HG03565 (cell line): ENCODE results near the gene FRAS1.
"Not testable (repeated sequence)": the region's sequence is repeated elsewhere in the genome, so short reads cannot be mapped to it uniquely, and the experiment has no call there.

Experiments used
- ATAC-seq: cut with Tn5 transposase; IDR thresholded peaks from one replicate; pipeline ENCODE4 v1.9.1; 2021; ENCODE audit warnings: mild to moderate bottlenecking, moderate library complexity; ENCODE audit not compliant: unreplicated experiment

FRAS1 gene

DNA sequence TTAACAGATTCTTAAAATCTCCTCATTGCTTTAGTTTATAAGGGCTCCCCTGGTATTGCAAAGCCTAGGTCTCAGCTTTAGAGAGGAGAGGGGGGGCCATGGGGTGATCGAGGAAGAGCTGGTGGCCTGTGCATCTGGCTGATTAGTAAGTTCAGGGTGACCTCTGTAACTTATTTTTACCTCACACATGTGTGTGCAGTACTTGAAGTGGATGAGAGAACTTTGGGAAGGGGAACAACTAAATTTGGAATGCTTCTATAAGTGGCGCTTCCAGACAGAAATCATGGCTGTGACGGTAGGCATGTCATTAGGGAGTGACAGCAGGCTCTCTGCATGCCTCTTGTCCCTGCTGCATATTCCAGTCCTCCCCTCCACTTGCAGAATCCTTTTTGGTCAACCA is 41.9 kb downstream of the FRAS1 start:
- ATAC-seq, result no peak

DNA sequence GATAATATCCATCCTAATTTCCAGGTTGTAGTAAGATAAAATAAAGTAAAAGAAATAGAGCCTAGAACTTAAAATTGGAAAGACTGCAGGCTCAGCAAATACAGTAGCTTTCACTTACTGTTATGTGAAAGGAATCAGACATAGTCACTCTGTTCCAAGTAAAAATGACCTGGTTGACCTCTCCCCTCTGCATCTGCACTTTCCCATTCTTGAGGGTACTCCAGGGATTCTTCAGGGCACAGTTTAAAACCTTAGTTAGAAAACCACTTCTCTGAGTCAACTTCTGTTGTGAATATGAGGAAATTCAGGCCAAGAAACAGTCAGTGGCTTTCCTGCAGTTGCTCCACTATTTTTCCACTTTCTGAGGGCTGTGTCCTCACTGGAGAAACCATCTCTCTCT is 42.9 kb downstream of the FRAS1 start:
- ATAC-seq, result no peak

DNA sequence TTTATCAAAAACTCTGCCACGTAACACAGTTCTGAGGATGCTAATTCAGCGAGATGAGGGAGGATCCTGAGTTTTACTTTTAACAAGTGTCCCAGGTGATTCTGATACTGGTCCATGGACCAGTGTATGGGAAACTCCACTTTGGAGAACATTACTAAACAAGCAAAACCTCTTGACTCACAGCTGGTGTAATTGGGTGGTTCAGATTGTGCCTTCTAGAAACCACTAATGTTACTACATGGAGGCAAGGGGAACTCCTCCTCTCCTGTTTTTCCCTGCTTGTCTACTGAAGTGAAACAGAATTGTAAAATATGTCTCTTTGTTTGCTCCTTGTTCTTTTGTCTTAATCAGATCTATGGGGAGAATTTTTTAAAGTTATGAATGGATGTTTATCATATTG is 62.6 kb downstream of the FRAS1 start:
- no peak for ATAC-seq

DNA sequence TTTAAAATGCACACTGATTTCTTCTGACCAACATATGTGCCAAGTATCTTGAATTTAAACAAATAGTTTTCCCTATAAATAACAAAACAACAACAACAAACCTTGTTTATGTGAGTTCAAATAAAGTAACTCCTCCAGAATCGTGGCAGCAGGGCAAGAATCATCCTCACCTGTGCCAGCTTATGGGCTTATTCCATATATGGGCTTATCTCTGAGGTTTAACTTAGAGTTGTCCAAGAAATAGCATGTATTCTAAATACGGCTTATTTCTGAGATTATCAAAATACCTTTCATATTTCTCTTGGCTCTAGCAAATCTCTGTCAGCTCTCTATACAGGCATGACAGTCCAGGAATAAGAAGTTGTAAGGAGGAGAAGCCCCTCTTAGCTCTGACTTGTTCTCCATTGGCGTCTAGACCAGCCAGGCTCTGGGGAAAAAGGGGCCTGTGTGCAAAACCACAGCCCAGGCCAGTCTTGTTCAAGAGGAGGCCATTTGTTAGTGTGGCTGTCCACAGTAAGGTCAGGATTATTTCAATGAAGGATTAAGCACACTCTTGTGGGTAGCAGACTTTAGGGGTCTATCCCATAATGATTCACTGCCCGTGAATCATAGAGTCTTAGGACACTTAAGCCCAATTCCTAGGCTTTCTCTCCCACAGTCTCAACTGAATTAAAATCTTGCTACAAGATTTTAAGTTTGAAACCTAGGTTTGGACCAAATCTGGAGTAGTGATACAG is 63.2 kb downstream of the FRAS1 start:
- no peak for ATAC-seq

GRCh38 chr4:78121338-78121904 is 64.3 kb downstream of the FRAS1 start:
- no peak for ATAC-seq

- ATAC-seq, result not testable (repeated sequence)
Observed at GRCh38 chr4:78125834-78126331, 68.8 kb downstream of the FRAS1 start.

DNA sequence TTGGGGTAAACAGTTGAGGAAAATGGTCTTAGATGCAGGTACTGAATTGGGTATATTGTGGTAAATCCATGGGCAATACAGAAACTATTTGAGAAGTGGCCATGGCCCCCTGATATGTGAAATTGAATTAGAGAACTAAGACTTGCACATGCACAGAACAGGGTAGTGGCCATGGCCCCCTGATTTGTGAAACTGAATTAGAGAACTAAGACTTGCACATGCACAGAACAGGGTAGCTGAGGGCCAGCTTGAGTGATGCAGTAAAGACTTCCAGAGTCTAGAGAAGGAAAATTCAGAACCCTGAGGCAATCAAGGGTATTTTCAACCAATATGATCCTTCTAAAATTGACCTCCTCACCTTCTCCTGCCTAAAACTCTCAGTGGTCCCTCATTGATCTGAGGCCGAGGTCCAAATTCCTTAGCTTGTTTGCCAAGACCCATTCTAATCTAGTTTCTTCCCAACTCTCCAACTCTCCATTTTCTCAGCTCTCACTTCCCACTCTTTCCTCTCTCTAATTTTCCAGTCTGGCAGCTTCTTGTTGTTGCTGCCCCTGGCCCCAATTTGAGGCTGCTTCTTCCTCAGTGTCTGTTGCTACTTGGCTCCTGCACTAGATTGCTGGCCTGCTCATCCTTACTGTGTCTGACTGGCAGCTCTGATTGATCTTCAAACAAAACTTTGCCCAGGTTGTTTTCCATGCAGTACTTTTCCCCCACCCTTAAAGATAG is 72.4 kb downstream of the FRAS1 start:
- ATAC-seq, result no peak

GRCh38 chr4:78131403-78131802 is 74.3 kb downstream of the FRAS1 start:
- no peak for ATAC-seq

DNA sequence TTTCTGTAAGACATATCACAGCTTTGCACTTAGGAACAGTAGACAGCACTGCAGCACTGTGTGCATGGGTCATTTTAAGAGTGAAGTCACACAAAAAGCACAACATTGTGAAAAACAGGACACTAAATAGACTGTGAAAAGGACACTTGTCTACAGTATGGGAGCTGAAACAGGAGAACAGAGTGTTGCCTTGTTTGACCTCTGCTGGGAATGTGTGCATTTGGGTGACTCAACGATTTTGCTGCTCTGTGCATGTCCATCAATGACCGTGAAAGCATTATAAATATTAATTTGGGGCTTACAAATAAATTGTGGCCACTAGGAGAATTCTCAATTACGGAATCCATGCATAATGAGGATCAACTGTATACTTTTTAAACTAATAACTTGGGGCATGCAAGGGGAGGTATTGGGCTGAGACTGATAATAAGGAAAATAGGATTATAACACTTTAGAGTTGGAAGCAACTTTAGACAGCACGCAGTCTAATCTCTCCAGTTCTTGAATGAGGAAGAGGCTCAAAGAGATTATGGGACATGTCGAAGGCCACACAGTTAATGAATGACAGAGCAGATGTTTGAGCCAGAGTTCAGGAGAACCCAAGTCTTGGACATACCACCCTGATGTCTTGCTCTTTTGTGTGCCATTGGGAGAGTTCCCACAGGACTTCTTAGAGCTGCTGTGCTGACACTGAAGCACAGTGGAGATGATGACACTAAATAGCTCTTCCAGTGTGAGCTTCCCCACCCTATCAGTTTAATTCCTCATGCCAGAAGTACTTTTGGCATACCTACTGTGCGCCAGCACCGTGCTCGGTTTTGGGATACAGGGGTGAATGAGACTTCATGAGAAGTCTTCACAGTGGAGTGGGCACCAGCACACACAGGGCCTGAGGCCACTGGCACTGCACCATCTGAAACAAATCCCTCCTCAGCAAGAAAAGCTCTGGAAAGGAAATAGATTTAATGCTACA is 79.3 kb downstream of the FRAS1 start:
- ATAC-seq, result no peak

- no peak for ATAC-seq
Observed at GRCh38 chr4:78137532-78137931, 80.4 kb downstream of the FRAS1 start.

GRCh38 chr4:78138252-78138651 is 81.1 kb downstream of the FRAS1 start:
- no peak for ATAC-seq

- ATAC-seq, result no peak
Observed at GRCh38 chr4:78143634-78144033, 86.5 kb downstream of the FRAS1 start.

- no peak for ATAC-seq
Observed at GRCh38 chr4:78145008-78145407, 87.9 kb downstream of the FRAS1 start.

GRCh38 chr4:78145622-78146021 is 88.5 kb downstream of the FRAS1 start:
- ATAC-seq, result no peak

- ATAC-seq, result no peak
Observed at GRCh38 chr4:78149751-78150542, 92.8 kb downstream of the FRAS1 start.

- no peak for ATAC-seq
Observed at GRCh38 chr4:78150543-78150864, 93.4 kb downstream of the FRAS1 start.

DNA sequence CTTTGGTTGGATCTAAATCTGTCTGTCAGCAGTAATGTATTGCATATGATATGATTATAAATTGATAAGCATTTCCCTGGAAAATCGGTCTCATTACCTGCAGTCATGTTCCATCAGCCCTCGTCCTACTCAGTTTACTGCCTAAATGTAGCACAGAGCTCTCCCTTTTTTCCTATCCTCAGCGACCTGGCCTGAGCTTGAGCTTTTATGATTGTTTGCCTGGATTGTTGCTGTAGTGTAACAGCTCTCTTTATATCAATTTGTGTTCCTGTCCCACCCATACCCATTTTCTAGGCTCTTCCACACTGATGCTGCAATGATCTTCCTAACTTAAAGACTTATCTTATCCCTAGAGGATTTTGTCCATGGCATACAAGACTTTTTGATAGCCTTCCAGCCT is 95.7 kb downstream of the FRAS1 start:
- ATAC-seq, result no peak

GRCh38 chr4:78154972-78155590 is 98.0 kb downstream of the FRAS1 start:
- ATAC-seq, result no peak

DNA sequence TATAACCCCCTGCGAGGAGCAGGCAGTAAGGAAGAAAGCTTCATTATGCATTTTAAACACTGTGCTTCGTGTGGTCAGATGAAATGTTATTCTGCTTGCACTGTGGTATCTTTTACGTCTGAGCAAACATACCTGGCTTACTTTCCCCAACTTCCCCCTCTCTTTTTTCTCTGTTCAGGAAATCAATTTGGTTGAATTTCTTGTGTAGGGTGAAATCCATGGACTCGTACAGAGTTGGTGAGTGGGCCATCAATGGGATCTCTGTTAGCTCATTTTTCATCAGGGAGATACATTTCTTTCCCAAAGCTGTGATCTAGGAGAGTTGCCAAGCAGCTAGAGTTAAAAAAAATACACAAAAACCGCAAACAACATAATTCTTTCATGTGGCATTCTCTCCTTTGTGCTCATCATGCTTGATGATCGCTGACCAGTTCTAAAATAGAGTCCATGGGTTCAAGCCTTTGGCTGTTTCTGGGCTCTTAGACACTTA is 98.5 kb downstream of the FRAS1 start:
- ATAC-seq, result no peak

- no peak for ATAC-seq
Observed at GRCh38 chr4:78156520-78156919, 99.4 kb downstream of the FRAS1 start.
